Activated T-cell treated with anti-CD3 and anti-CD28 coated beads, Interleukin-2, amount 50 U/mL, for 48 hours (primary cell): ENCODE data around the gene RABEP2.
"Not testable (repeated sequence)": the region's sequence is repeated elsewhere in the genome, so short reads cannot be mapped to it uniquely, and the experiment has no call there.

Experiments used
- DNase-seq, 2 experiments: peaks; one replicate each; pipeline ENCODE4 v3.0.0-alpha.2; 2020

The RABEP2 gene

GRCh38 chr16:28876973-28877654 lies 47.9 kb downstream of the RABEP2 start:
- DNase-seq: no peak

GRCh38 chr16:28876019-28876659 lies 48.9 kb downstream of the RABEP2 start:
- no peak for DNase-seq

DNA sequence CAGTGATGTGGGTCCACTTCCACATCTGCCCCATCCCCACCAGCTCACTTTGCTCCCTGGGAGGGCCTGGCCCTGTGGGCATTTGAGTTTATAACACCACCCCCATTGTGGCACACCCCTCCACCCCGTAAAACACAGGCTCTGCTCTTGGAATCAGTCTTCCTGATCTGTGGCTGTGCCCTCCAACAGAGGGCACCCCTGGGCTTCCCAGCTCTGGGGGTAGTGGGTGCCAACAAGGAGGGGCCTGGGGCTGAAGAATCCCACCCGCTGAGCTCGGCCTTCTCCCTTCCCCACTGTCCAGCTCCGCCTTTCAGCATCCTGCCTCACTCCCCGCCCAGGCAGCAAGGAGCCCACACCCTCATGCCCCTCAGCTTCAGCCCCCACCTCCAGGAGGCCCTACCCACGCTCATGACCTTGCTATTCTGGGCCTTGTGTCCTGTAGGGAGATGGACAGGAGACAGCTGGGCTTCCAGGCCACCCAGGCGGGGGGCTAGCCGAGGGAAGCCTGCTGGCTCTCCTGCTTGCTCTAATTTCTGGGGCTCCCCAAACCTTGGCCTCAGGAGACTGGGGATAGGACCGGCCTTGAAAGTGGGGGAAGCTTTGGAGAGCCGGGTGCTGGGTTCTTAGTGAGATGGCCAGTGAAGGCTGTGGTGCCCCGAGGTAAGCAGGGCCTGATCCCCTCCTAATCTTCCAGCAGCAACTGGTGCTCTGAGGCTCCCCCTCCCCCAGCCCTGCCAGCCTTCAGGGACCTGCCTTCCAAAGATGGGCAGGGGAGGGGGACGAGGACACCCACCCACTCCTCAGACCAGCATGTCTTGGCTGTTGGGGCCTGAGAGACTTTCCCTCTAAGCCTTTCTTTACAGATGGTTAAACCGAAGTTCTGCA lies 49.7 kb downstream of the RABEP2 start:
- no peak for DNase-seq

- no peak for DNase-seq
Measured at GRCh38 chr16:28874406-28874805, 50.6 kb downstream of the RABEP2 start.

GRCh38 chr16:28873543-28874201 lies 51.4 kb downstream of the RABEP2 start:
- peak; percentile 76 to 80 for DNase-seq

DNA sequence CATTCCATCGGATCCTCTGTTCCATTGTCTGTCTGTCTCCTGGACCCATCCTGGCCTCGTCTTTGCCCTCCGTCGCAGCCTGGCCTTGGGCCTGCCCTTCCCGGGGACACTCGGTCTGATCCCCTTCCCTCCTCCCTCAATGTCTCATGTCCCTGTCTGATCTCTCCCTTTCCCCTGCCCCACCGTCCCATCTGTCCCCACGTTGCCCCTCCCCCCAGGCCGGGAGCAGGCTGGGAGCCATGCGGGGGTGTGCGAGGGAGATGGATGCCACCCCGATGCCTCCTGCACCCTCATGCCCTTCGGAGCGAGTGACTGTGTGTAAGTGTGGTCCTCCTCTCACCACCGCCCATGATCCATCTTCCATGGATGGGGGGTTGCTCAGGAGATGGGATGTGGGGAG lies 52.1 kb downstream of the RABEP2 start:
- no peak for DNase-seq

DNA sequence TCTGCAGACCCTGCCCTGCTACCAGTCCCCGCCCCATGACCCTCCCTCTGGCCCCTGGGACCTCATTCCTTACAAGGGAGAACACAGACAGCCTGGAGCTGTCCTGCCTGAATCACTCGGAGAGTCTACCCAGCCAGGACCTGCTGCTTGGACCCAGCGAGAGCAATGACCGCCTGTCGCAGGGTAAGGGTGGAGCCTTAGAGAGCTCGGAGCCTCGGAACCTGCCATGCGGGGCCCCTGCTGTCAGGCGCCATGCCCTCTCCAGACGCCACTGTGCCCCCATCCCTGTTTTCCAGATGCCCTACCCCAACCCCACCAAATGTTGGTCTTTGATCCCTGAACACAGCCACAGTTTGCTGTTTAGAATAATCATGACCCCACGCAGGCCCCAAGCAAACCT lies 55.8 kb downstream of the RABEP2 start:
- no peak for DNase-seq

- not testable (repeated sequence) for DNase-seq
Measured at GRCh38 chr16:28867646-28868045, 57.4 kb downstream of the RABEP2 start.

DNA sequence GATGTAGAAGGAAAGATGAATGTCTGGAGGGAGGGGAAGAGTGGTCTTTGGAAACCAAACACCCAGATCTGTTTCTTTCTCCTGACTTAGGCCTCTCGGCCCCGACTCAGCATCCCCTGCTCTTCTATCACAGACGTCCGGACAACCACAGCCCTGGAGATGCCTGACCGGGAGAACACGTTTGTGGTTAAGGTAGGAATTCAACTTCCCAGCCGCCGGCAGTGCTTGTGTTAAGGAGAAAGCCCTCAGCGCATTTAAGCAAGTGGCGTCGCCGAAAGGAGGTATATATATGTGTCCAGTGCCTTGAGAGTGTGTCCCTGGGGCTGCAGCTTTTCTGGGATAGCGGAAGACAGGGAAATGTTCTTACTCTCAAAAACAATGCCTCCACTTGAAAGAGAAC lies 57.8 kb downstream of the RABEP2 start:
- DNase-seq: no peak

- no peak for DNase-seq
Measured at GRCh38 chr16:28866454-28866804, 58.6 kb downstream of the RABEP2 start.

DNA sequence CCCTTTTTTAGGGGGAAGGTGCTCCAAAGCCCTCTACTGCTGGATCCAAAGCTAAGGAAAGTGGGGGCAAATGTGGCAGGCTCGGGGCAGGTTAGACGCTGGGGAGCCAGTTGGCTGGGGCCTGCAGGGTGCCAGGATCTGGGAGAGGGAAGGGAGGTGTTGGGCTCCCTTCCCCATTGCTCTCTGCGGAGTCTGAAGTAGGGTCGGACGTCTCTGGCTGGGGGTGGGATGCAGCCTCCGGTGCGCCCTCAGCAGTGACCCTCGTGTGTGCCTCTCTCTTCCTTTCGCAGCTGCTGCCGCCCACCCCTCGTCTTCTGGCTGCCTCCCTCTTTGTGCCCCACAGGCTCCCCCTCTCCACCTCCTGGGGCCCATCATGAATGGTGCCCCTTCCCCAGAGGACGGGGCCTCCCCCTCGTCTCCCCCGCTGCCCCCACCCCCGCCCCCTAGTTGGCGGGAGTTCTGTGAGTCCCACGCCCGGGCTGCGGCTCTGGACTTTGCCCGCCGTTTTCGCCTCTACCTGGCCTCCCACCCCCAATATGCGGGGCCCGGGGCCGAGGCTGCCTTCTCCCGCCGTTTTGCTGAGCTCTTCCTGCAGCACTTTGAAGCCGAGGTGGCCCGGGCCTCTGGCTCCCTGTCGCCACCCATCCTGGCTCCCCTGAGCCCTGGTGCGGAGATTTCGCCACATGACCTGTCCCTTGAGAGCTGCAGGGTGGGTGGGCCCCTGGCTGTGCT lies 59.1 kb downstream of the RABEP2 start:
- DNase-seq: no peak

GRCh38 chr16:28865001-28865688 lies 59.9 kb downstream of the RABEP2 start:
- no peak for DNase-seq

DNA sequence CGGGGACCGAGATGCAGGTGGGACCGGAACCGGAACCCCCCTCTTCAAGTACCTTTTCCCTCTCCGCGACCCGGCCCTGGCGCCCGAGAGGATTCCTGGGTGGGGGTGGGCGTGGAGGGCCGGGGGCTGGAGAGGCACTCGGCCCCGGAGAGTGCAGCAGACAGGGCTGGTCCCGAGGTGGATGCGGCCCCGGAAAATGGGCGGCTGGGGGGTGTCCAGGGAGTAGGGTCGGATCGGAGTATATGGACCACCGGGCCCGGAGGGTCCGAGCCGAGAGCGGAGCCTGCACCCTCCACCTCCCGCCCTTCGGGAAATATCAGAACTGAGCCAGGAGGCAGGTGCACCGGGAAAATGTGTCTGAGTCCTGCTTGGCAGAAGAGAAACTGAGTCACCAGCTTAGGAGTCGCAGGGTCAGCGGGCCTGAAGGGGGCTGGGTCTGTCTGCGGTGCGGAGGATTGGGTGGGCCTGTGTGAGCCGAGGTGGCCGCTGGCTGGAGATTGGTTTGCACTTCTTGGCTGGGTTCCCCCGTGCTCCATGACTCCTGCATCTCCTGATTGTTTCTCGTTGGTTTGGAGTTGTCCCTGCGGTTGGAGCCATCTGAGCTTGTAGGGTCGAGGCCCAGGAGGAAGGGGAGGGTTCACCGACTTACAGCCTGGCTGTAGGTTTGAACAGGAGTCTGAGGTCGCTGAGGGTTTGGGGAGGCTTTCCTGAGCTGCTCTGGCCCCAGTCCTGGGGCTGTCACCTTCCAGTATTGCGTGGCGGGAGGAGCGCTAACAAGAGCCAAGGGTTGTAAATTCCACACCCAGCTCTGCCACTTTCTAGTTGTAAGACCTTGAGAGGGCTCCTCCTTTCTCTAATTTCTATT lies 60.9 kb downstream of the RABEP2 start:
- no peak for DNase-seq

DNA sequence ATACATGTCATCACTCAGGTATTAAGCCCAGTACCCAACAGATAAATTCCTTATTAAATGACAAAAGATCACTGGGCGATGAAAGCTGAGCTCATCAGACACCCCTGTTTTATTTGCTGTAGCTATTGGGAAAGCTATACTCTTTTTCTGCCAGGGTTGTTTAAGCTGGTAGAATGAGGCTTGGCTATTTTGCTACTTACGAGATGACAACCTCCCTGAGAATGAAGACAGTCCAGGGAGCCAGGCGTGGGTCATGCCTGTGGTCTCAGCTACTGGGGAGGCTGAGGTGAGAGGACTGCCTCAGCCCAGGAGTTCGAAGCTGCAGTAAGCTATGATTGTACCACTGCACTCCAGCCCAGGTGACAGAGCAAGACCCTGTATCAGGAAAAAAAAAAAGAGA lies 65.7 kb downstream of the RABEP2 start:
- no peak for DNase-seq

DNA sequence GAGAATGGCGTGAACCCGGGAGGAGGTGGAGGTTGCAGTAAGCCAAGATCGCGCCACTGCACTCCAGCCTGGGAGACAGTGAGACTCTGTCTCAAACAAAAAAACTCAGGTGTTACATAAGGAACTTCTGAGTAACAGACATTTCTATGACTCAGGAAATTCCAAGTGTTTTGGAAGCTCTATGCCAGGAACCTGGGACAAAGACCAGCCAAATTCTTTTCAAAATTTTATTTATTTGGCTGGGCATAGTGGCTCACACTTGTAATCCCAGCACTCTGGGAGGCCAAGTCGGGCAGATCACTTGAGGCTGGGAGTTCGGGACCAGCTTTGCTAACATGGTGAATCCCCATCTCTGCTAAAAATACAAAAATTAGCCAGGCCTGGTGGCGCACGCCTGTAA lies 66.6 kb downstream of the RABEP2 start:
- no peak for DNase-seq
